Ishikawa (cell line): ENCODE measurements around the gene C4B.

Experiments
- CEBPB ChIP-seq: IDR thresholded peaks from 2 replicates; pipeline ENCODE4 v1.6.1; 2012
- CREB1 ChIP-seq: IDR thresholded peaks from 2 replicates; pipeline ENCODE4 v1.6.1; 2012; ENCODE audit warnings: low read depth
- EGR1 ChIP-seq: IDR thresholded peaks from 2 replicates; pipeline ENCODE4 v1.6.1; 2012
- EP300 ChIP-seq: IDR thresholded peaks from 2 replicates; pipeline ENCODE4 v1.6.1; 2012; ENCODE audit warnings: borderline replicate concordance
- FOXM1 ChIP-seq: IDR thresholded peaks from 2 replicates; pipeline ENCODE4 v1.6.1; 2012; ENCODE audit warnings: low read depth, borderline replicate concordance
- NFIC ChIP-seq: IDR thresholded peaks from 2 replicates; pipeline ENCODE4 v1.6.1; 2012
- RAD21 ChIP-seq: IDR thresholded peaks from 2 replicates; pipeline ENCODE4 v1.6.1; 2012; ENCODE audit warnings: low read depth
- TAF1 ChIP-seq: IDR thresholded peaks from 2 replicates; pipeline ENCODE4 v1.6.1; 2012; ENCODE audit warnings: low read depth, mild to moderate bottlenecking
- TCF12 ChIP-seq: IDR thresholded peaks from 2 replicates; pipeline ENCODE4 v1.6.1; 2012; ENCODE audit warnings: low read depth
- TEAD4 ChIP-seq: IDR thresholded peaks from 2 replicates; pipeline ENCODE4 v1.6.1; 2012
- YY1 ChIP-seq: IDR thresholded peaks from 2 replicates; pipeline ENCODE4 v1.6.1; 2012; ENCODE audit warnings: low read depth
- ZBTB7A ChIP-seq: IDR thresholded peaks from 2 replicates; pipeline ENCODE4 v1.6.1; 2012; ENCODE audit warnings: low read depth
- TF ChIP-seq, protein P1 (sequence below): IDR thresholded peaks from 2 replicates; pipeline ENCODE4 v1.6.1; 2012
- TF ChIP-seq, protein P2 (sequence below): IDR thresholded peaks from 2 replicates; pipeline ENCODE4 v1.6.1; 2012
- TF ChIP-seq, protein P3 (sequence below): IDR thresholded peaks from 2 replicates; pipeline ENCODE4 v1.6.1; 2012; ENCODE audit warnings: low read depth, mild to moderate bottlenecking

Gene C4B

DNA sequence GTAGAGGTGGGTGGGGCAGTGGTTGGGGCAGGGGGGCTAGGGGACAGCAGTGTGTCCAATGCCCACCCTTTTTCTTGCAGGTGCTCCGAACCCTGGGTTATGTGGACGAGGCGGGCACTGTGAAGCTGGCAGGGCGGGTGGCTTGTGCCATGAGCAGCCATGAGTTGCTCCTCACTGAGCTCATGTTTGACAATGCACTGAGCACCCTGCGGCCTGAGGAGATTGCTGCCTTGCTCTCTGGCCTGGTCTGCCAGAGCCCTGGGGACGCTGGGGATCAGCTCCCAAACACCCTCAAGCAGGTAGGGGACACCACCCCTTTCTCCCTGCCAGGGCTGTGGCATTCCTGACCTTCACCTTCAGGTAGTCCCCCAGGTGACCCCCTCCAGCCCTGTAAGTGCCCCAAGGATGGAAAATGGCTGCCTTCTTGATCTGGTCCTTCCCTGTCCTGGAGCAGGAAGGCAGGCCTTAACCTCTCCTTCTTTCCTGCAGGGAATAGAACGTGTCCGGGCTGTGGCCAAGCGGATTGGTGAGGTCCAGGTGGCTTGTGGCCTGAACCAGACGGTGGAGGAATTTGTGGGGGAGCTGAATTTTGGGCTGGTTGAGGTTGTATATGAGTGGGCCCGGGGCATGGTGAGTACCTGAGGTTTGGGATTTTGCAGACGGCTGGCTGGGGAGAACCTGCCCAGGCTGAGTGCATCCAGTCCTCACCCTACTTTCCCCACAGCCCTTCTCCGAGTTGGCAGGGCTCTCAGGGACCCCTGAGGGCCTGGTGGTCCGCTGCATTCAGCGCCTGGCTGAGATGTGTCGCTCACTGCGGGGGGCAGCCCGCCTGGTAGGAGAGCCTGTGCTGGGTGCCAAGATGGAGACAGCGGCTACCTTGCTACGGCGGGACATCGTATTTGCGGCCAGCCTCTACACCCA, 45.5 kb upstream of the C4B start:
- TF ChIP-seq, protein P1, sequence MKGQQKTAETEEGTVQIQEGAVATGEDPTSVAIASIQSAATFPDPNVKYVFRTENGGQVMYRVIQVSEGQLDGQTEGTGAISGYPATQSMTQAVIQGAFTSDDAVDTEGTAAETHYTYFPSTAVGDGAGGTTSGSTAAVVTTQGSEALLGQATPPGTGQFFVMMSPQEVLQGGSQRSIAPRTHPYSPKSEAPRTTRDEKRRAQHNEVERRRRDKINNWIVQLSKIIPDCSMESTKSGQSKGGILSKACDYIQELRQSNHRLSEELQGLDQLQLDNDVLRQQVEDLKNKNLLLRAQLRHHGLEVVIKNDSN, result no peak
- no peak for TF ChIP-seq YY1
- no peak for TF ChIP-seq CEBPB
- no peak for TF ChIP-seq NFIC
- TF ChIP-seq EGR1, result no peak
- no peak for TF ChIP-seq TCF12

DNA sequence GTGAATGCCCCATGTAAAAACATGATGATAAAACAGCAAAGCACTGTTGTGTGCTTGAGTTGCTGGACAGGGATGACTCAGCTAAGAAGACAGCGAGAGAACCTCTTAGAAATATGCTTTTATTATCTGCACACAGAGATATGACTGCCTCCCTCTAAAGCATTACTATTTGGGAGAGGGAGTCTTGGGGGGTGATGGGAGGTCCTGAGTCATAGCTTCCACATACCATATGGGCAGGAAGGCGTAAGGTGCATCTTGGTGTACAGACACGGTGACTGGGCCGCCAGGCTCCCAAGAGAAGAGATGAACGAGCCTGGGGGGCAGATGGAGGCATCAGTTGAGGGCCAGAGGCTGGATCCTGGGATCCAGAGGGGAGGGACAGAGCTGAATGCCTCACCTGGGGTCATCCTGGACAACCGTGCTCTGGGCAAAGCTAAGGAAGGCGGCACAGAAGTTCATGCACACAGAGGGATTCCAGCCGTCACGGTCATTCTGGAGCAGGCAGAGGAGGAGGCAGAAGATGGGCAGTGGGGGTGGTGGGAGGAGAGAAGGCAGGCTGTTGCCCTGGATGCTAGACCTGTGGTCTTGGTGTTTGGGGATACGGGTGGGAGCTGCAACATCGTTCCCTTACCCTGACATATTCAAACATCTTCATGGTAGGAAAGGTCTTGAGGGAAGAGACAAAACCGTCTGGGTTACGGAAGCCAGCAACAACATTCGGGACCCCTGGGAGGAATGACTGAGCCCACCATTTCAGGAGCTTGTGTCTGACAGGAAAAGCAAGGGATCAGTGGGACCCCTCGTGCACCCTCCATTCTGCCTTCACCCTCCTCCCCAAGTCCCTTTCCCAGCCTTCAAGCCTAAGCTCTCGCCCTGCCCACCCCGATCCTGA, 44.6 kb upstream of the C4B start:
- TF ChIP-seq, protein P2, sequence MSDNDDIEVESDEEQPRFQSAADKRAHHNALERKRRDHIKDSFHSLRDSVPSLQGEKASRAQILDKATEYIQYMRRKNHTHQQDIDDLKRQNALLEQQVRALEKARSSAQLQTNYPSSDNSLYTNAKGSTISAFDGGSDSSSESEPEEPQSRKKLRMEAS, result no peak
- TF ChIP-seq, protein P3, sequence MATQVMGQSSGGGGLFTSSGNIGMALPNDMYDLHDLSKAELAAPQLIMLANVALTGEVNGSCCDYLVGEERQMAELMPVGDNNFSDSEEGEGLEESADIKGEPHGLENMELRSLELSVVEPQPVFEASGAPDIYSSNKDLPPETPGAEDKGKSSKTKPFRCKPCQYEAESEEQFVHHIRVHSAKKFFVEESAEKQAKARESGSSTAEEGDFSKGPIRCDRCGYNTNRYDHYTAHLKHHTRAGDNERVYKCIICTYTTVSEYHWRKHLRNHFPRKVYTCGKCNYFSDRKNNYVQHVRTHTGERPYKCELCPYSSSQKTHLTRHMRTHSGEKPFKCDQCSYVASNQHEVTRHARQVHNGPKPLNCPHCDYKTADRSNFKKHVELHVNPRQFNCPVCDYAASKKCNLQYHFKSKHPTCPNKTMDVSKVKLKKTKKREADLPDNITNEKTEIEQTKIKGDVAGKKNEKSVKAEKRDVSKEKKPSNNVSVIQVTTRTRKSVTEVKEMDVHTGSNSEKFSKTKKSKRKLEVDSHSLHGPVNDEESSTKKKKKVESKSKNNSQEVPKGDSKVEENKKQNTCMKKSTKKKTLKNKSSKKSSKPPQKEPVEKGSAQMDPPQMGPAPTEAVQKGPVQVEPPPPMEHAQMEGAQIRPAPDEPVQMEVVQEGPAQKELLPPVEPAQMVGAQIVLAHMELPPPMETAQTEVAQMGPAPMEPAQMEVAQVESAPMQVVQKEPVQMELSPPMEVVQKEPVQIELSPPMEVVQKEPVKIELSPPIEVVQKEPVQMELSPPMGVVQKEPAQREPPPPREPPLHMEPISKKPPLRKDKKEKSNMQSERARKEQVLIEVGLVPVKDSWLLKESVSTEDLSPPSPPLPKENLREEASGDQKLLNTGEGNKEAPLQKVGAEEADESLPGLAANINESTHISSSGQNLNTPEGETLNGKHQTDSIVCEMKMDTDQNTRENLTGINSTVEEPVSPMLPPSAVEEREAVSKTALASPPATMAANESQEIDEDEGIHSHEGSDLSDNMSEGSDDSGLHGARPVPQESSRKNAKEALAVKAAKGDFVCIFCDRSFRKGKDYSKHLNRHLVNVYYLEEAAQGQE, result no peak

DNA sequence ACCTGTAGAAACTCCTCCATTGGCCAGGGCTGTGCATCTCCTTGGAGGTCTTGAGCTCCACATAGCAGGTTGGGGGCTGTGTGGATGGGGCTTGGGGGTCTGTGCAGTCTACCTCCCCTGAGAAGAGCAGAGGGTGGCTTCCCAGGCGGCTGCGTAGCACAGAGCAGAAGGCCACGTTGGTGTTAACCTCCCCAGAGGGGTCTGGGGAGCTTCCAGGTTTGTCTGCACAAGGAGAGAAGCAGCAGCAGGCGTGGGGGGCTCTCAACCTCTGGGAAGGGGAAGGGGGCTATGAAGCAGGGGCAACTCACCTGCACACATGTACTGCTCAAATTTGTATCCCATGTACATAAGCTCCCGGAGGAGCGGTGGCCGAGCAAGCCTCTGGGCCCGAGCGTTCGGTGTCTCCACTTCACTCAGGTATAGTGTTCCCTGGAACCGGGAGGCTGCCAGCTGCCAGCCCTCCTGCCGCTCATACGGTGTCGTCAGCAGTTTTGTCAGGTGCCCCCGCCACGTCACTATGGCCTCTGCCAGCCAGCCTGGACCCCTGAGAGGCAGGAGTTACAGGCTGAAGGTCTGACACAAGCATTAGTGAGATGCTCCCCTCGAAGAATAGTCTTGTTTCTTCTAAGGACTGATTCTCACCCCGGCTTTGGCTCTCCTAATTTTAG, 43.9 kb upstream of the C4B start:
- TF ChIP-seq RAD21 (no peak), NFIC (no peak), FOXM1 (no peak), YY1 (no peak), EGR1 (no peak), ZBTB7A (no peak), CREB1 (no peak), EP300 (no peak), CEBPB (no peak), TAF1 (no peak), TEAD4 (no peak), TCF12 (no peak)
- TF ChIP-seq, protein P1, result no peak
- TF ChIP-seq, protein P2, result no peak
- TF ChIP-seq, protein P3, result no peak

DNA sequence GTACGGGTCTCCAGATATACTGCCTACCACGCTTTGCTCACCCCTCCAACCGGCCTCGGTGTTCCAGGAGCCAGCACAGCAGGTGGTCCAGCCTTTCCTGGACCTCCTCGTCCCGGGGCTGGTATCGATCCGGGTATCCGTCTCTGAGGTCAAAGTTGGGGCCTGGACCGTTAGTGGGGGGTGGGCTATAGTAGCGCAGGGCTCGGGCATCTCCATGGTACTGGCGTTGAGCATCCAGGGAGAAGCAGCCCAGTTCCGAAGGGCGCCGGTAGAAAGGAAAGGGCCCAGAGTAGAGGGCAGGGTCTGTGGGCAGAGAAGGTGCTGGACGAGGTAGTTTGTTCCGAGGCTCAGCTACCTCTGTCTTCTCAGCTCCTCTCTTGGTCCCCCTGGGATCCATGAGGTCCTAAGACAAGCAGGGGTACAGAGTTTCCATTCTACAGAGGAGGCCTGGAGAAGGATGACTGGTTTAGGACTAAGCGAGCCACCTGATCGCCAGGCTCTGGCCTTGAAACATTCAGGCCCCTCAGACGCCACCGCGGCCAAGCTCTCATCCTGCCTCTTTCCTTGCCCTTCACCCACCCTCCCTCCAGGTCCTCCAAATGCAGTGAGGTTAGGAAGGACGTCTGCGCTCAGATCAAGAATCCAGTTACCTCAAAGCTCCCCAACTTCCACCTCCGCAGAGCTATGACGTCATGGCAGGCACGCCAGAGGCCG, 43.2 kb upstream of the C4B start:
- TF ChIP-seq, protein P2, result no peak
- TF ChIP-seq EP300, result no peak
- TF ChIP-seq TCF12, result no peak
- TF ChIP-seq CEBPB, result no peak
- no peak for TF ChIP-seq EGR1
- TF ChIP-seq RAD21, result no peak
- TF ChIP-seq FOXM1, result no peak
- TF ChIP-seq NFIC, result no peak
- no peak for TF ChIP-seq CREB1
- no peak for TF ChIP-seq TAF1
- TF ChIP-seq TEAD4, result no peak
- TF ChIP-seq, protein P1, result no peak
- TF ChIP-seq YY1, result no peak
- TF ChIP-seq, protein P3, result no peak
